IPS-18c (cell line): ENCODE results near the gene NTN5.

Source experiments
- H3K4me3 ChIP-seq: 2 replicates; pipeline ENCODE4 v1.7.0; 2013; ENCODE audit warnings: low read depth, mild to moderate bottlenecking, low read length, moderate library complexity; ENCODE audit not compliant: insufficient read depth
- H3K9me3 ChIP-seq: one replicate; pipeline ENCODE4 v1.6.1; 2013; ENCODE audit warnings: mild to moderate bottlenecking, low read length, moderate library complexity; ENCODE audit not compliant: control insufficient read depth, insufficient read depth

The NTN5 gene

DNA sequence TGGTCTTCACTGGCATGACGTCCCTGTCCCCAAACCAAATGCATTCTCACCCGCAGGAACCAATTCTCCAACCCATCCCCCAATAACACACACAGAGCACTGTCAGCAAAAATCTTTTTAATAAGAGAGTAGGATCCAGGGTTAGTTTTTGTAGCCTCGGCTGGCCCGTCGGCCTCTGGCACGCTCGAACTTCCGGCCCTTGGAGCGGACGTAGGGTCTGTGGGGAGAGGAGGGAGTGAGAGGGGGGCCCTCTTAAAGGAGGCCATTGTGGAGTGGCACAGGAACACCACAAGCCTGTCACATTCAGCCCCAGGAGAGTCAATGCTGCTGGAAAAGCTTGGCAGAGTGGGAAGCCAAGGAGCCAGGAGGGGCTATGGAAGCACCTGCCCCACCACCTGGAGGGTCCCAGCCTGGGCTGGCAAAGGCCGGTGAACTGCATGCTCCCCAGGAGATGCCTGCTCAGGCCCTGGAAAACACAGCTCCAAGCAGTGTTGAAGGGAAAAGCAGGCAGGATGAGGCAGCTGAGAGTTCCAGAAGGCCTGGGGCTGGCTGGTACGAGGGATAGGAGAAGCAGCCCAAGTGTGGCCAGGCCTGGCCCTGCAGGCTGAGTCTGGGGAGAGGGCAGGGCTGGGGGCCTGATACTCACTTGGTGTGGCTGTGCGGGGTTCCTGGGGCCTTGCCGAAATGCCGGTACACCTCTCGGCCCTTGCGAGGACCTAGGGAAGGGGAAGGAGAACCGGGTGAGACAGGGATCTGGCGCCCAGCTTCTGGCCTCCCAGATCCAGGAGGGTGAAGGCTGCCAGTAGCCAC is 57.4 kb downstream of the NTN5 start:
- Histone ChIP-seq H3K9me3 (no peaks in the 10 kb centered on the region), H3K4me3 (peak overlapping the region; percentile 34)

DNA sequence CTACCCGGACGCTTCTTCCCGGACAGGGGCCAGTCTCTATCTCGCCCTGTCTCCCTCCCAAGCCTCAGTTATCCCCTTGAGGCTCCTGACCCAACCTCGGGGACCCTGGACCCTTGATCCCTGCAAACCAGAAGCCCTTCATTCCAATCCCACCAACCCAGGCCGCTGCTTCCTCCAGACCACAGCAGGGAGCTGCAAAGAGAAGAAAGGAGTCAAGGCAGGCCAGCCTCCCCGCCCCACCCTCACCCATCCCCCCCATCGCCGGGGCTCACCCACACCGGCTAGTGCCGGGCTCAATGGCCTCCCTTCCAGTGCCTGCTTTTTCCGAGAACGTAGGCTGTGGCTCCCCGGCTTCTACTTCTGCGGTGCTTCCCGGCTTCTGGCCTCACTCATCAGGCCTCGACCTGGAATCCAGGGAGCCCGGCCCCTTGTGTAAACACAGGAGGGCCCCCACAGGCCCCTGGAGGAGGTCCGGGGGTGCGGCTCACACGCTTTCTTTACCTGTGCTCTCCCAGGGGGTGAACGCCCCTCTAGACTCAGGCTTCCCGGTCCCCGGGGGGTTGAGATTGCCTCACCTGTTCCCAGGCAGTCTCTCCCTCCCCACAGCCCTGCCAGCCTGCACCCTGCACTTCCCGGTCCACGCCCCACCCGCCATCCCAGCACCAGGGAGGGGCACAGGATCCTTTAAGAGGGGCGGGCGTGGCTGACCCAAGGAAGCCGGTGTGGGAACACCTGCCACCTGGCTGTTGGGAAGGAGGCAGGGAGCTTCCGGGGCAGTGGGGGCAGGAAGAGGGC is 58.2 kb downstream of the NTN5 start, which contains the start of gene FAM83E:
Gene FAM83E (minus strand): TSS at position 641 of the 795 bp plus-strand sequence. CDS start 1,704 bp downstream, outside the sequence.
- peak within 1 kb of the TSS; percentile 34 for H3K4me3 ChIP-seq

DNA sequence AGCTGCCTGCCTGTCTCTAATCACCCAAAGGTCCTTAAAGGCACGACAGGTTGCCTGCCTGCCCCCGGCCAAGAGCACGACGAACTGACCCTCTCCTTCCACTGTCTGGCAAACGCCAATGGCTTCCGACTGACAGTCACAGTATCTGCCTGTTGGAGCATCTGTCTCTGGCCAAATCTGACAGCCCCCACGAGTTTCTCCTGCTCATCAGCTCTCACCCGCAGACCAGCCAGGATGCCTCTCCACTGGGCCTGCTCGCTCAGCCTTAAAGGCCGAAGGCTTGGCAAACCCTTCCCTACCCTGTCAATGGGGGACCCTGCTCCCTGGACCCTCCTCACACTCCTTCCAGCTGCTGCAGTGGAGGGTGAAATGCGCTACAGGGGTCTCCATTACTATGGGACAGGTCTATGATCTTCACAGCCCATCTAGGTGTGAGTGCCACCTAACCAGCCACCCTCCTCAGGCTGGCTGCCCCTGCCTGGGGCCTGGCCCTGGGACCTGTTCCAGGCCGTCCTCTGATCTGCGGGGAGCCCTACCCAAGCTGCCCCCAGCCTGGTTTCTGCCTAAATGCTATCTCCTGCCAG is 58.9 kb downstream of the NTN5 start:
- peak overlapping the region; percentile 26; the same call in 1 of the 2 replicates for H3K4me3 ChIP-seq
- no peaks in the 10 kb centered on the region for H3K9me3 ChIP-seq

More for the DNA sequence above, 58.2 kb downstream of the NTN5 start, which contains the start of gene FAM83E:
- H3K9me3 ChIP-seq, result no peaks in the 10 kb centered on the region

DNA sequence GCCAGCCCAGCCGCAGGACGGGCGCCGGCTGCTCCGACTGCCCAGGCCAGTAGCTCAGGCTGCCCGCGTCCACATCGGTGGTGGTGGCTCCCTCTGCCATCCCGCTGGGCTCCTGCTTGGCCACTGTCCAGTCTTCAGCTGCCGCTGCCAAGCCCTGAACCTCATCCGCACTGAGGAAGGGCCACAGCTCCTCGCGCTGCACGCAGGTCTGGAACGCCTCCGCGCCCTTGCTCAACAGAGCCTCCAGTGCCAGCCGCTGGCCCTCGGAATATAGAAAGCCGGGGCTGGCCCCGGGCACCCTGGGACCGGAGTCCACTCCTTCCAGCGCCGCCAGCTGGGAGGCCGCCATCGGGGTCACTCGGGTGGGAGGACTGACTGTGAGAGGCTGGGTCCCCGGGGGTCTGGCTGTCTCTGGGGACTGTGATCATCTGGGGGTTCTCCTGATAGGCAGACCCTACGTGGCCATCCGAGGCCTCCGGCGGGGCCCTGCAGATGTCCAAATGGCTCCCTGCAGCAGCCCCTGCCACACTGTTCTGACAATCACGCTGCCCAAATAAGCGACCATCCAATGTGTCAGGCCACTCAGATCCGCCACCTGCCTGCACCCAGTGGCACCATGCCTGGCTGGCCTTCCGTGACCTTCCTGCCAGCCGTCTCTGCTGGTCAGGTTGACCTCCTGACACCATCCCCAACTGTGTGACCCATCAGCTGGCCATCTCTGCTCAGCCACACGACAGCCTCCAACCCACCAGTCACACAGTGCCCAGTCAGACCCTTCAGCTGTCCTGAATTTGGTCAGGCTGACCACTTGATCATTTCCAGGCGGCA is 59.6 kb downstream of the NTN5 start:
- H3K9me3 ChIP-seq, result no peaks in the 10 kb centered on the region
- H3K4me3 ChIP-seq, result no peak overlapping the region

DNA sequence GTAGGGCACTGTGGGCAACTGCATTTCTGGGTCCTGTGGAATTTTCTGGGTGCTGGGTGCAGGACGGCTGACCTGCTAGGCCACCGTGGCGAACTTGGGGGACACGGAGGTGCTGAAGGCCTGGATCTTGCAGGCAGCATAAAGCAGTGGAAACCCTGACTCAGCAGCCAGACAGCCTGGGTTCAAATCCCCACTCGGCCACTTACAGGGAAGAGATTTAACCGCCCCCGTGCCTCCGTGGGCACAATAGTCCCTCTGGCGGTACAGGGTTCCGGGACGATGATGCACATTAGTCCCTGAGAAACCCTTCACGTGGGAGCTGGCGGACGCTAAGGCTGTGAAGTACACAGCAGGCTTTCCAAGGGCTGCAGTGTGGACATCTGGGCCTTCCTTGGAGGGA is 60.9 kb downstream of the NTN5 start:
- no peak overlapping the region for H3K4me3 ChIP-seq
- no peaks in the 10 kb centered on the region for H3K9me3 ChIP-seq
